Endothelial cell of umbilical vein (primary cell): ENCODE data around the gene SYT10. TPM values are rescaled to one million over a fixed set of nuclear protein-coding genes. Genes with fewer than 3 reads are reported as not detected.

ENCODE experiments used
- BruUV-seq: library from RNA; stranded (reverse); fragments of 400-500 nt; replicated peaks from 2 replicates; lab custom pipeline; 2021; lab: Mats Ljungman, UMichigan
- CTCF ChIA-PET: fragments of 300-600, 350-600 bp; sonication (Branson Sonifier 250); formaldehyde crosslinking; loops from one replicate; lab custom pipeline; 2021; ENCODE audit warnings: antibody characterized with exemption, inconsistent platforms; lab: Charles Lee
- POLR2A ChIA-PET: fragments of 300-600, 350-600 bp; sonication (Branson Sonifier 250); formaldehyde crosslinking; loops from one replicate; lab custom pipeline; 2021; ENCODE audit warnings: antibody characterized with exemption, inconsistent platforms; lab: Charles Lee
- DNase-seq: peaks from one replicate; pipeline ENCODE4 v3.0.0-alpha.2; 2011; ENCODE audit warnings: low read depth, low spot score
- FAIRE-seq: peaks from 2 replicates; lab custom pipeline; 2011; peaks lifted over from hg19 to GRCh38; lab: Jason Lieb, UNC
- H2AFZ ChIP-seq: 2 replicates; pipeline ENCODE4 v1.6.0; 2012; ENCODE audit warnings: low read depth, low read length, control low read depth, inconsistent platforms
- H3K27ac ChIP-seq: 2 replicates; pipeline ENCODE4 v1.5.1; 2011; ENCODE audit warnings: low read depth, mild to moderate bottlenecking, control low read depth, low read length, moderate library complexity; ENCODE audit not compliant: insufficient read depth
- H3K27me3 ChIP-seq, 2 experiments: 2 replicates each; pipeline versions ENCODE4 v1.6.0 to v1.6.1; 2011; ENCODE audit warnings: low read length in 2 of 2, mixed read lengths in 1 of 2; ENCODE audit not compliant: control insufficient read depth in 2 of 2, insufficient read depth in 2 of 2
- H3K36me3 ChIP-seq, 2 experiments: 2 replicates in 1 of 2; 3 replicates in 1 of 2; pipeline ENCODE4 v1.5.1; 2011; ENCODE audit warnings: low read length in 2 of 2, mild to moderate bottlenecking in 1 of 2, moderate library complexity in 1 of 2; ENCODE audit not compliant: control insufficient read depth in 2 of 2, insufficient read depth in 2 of 2; ENCODE audit errors: extremely low read depth in 1 of 2
- H3K4me1 ChIP-seq: 3 replicates; pipeline ENCODE4 v1.5.1; 2011; ENCODE audit warnings: mild to moderate bottlenecking, low read length; ENCODE audit not compliant: control insufficient read depth, insufficient read depth; ENCODE audit errors: extremely low read depth
- H3K4me2 ChIP-seq: 2 replicates; pipeline ENCODE4 v1.6.1; 2011; ENCODE audit warnings: low read length, control low read depth, mixed read lengths; ENCODE audit not compliant: insufficient read depth
- H3K4me3 ChIP-seq, 3 experiments: fragments of 200-600 bp in 1 of 3; sonication (generic), shearing (Covaris generic) in 1 of 3; replicated peaks in 1 of 3; 2 replicates each; pipeline ENCODE4 v1.5.1; 2011 to 2016; ENCODE audit warnings: control low read depth in 3 of 3, low read length in 3 of 3, mild to moderate bottlenecking in 2 of 3, inconsistent platforms in 1 of 3, low read depth in 1 of 3, moderate library complexity in 1 of 3; ENCODE audit not compliant: insufficient read depth in 1 of 3
- H3K79me2 ChIP-seq: 2 replicates; pipeline ENCODE4 v1.6.0; 2012; ENCODE audit warnings: low read length, inconsistent platforms; ENCODE audit not compliant: control insufficient read depth, insufficient read depth
- H3K9ac ChIP-seq: replicated peaks from 2 replicates; pipeline ENCODE3; 2011; ENCODE audit warnings: low read length, control low read depth; ENCODE audit not compliant: insufficient read depth; ENCODE audit errors: extremely low read depth
- H3K9me1 ChIP-seq: replicated peaks from 3 replicates; pipeline ENCODE4 v1.6.0; 2011; ENCODE audit warnings: mild to moderate bottlenecking, low read length; ENCODE audit not compliant: control insufficient read depth, insufficient read depth; ENCODE audit errors: extremely low read depth
- H3K9me3 ChIP-seq: replicated peaks from 2 replicates; pipeline ENCODE4 v1.5.1; 2012; ENCODE audit warnings: low read length, inconsistent platforms; ENCODE audit not compliant: control insufficient read depth, insufficient read depth
- H4K20me1 ChIP-seq: replicated peaks from 2 replicates; pipeline ENCODE3; 2011; ENCODE audit warnings: mild to moderate bottlenecking, low read length; ENCODE audit not compliant: control insufficient read depth, insufficient read depth; ENCODE audit errors: extremely low read depth
- FOS ChIP-seq: IDR thresholded peaks from 2 replicates; pipeline ENCODE4 v1.6.1; 2011; ENCODE audit warnings: mild to moderate bottlenecking, low read length, moderate library complexity, borderline replicate concordance; ENCODE audit not compliant: insufficient read depth
- POLR2A ChIP-seq: IDR thresholded peaks from 2 replicates; pipeline ENCODE4 v1.6.1; 2012; ENCODE audit warnings: low read depth, mild to moderate bottlenecking, control low read depth, low read length
- POLR2AphosphoS5 ChIP-seq: IDR thresholded peaks from 2 replicates; pipeline ENCODE4 v1.6.1; 2012; ENCODE audit warnings: low read depth, mild to moderate bottlenecking, control low read depth, low read length, moderate library complexity; ENCODE audit not compliant: insufficient read depth
- dilution Hi-C: fragments of 300-500 bp; cut with MboI; formaldehyde crosslinking; loops from one replicate; pipeline ENCODE4 v1.15.0; 2019; ENCODE audit warnings: low sequenced_read_pairs; ENCODE audit not compliant: extremely low pct_ligation_motif_present
- intact Hi-C: fragments of 100-400 bp; cut with micrococcal nuclease; formaldehyde crosslinking; loops from one replicate; pipeline ENCODE4 v1.10.0; 2022
- polyA plus RNA-seq, 4 experiments: library from polyadenylated mRNA; depleted of rRNA in 3 of 4; stranded (reverse) in 3 of 4; unstranded in 1 of 4; fragments of >200 nt; gene quantifications; 2 replicates each; pipeline versions ENCODE4 v1.2.1 to v1.2.3, GENCODE V29; 2011 to 2012; ENCODE audit warnings: missing spikeins in 1 of 4
- total RNA-seq: library from RNA; stranded (reverse); gene quantifications from 2 replicates; pipeline ENCODE4 v1.2.3, GENCODE V29; 2021

Gene SYT10
- total and polyA plus RNA-seq, 2 donors (not counting 3 experiments of a cell fraction or from before 2014, with no cell fraction given), result not detected

GRCh38 chr12:33431648-33432047 is 8.0 kb downstream of the SYT10 start:
- CTCF ChIA-PET, result no interaction called here
- no peak overlapping the region for H3K27ac ChIP-seq
- DNase-seq, result no peak
- no peaks in the 10 kb centered on the region for H3K4me1 ChIP-seq
- H3K9me1 ChIP-seq, result no peaks in the 10 kb centered on the region
- H2AFZ ChIP-seq, result no peak overlapping the region
- H3K36me3 ChIP-seq, result no peaks in the 10 kb centered on the region
- dilution Hi-C loops (no loop called here), intact Hi-C loops (no loop called here)
- BruUV-seq, result no TSS peak
- no peak overlapping the region for H3K4me3 ChIP-seq
- H3K79me2 ChIP-seq, result no peaks in the 10 kb centered on the region
- no peak overlapping the region for H3K9ac ChIP-seq
- H3K27me3 ChIP-seq, result no peaks in the 10 kb centered on the region
- POLR2A ChIA-PET, result no interaction called here
- FAIRE-seq, result no peak
- no peak for TF ChIP-seq FOS
- H3K4me2 ChIP-seq, result no peak overlapping the region
- no peaks in the 10 kb centered on the region for H3K9me3 ChIP-seq
- no peaks in the 10 kb centered on the region for H4K20me1 ChIP-seq

GRCh38 chr12:33429468-33429867 is 10.2 kb downstream of the SYT10 start:
- no peak for DNase-seq
- CTCF ChIA-PET, result no interaction called here
- no peak overlapping the region for H3K27ac ChIP-seq
- H3K4me2 ChIP-seq, result no peak overlapping the region
- no peak for TF ChIP-seq POLR2AphosphoS5
- no peak for TF ChIP-seq POLR2A
- no peak for TF ChIP-seq FOS
- H4K20me1 ChIP-seq, result no peaks in the 10 kb centered on the region
- dilution Hi-C loops, result no loop called here
- no peak overlapping the region for H3K4me3 ChIP-seq
- H3K9me3 ChIP-seq, result no peaks in the 10 kb centered on the region
- no peaks in the 10 kb centered on the region for H3K27me3 ChIP-seq
- no peaks in the 10 kb centered on the region for H3K36me3 ChIP-seq
- no peak overlapping the region for H3K9ac ChIP-seq
- no peak overlapping the region for H2AFZ ChIP-seq
- H3K79me2 ChIP-seq, result no peaks in the 10 kb centered on the region
- POLR2A ChIA-PET, result no interaction called here
- no peaks in the 10 kb centered on the region for H3K4me1 ChIP-seq
- BruUV-seq, result no TSS peak
- intact Hi-C loops, result no loop called here
- FAIRE-seq, result no peak
- no peaks in the 10 kb centered on the region for H3K9me1 ChIP-seq
